H9 (cell line): ENCODE measurements around the gene UQCRC1. TPM values are rescaled to one million over a fixed set of nuclear protein-coding genes. Genes with fewer than 3 reads are reported as not detected.
A peak's percentile ranks its signal among the peaks of the same experiment; 100 is the strongest.

Experiments used
- DNase-seq: peaks from one replicate; pipeline ENCODE4 v3.0.0-alpha.2; 2017
- H2AFZ ChIP-seq: one replicate; pipeline ENCODE4 v1.6.1; 2013; ENCODE audit warnings: mild to moderate bottlenecking, low read length, control low read depth, moderate library complexity
- H2AK5ac ChIP-seq: 2 replicates; pipeline ENCODE4 v1.6.1; 2013; ENCODE audit warnings: low read length, control low read depth, mixed read lengths; ENCODE audit not compliant: insufficient read length
- H2BK120ac ChIP-seq: one replicate; pipeline ENCODE4 v1.6.1; 2013; ENCODE audit warnings: low read depth, mild to moderate bottlenecking, low read length, control low read depth, inconsistent platforms; ENCODE audit not compliant: poor library complexity, severe bottlenecking
- H2BK12ac ChIP-seq: 2 replicates; pipeline ENCODE4 v1.6.1; 2013; ENCODE audit warnings: low read length, control low read depth, mixed read lengths, low read depth; ENCODE audit not compliant: insufficient read length
- H2BK15ac ChIP-seq: 2 replicates; pipeline ENCODE4 v1.6.1; 2013; ENCODE audit warnings: low read depth, low read length, control low read depth
- H2BK20ac ChIP-seq: one replicate; pipeline ENCODE4 v1.6.1; 2013; ENCODE audit warnings: low read depth, mild to moderate bottlenecking, low read length, control low read depth, inconsistent platforms; ENCODE audit not compliant: poor library complexity, severe bottlenecking
- H2BK5ac ChIP-seq: 2 replicates; pipeline ENCODE4 v1.6.1; 2013; ENCODE audit warnings: low read length, control low read depth, mixed read lengths; ENCODE audit not compliant: insufficient read length
- H3K14ac ChIP-seq: 2 replicates; pipeline ENCODE4 v1.6.1; 2013; ENCODE audit warnings: low read length, control low read depth; ENCODE audit not compliant: insufficient read depth
- H3K18ac ChIP-seq: 2 replicates; pipeline ENCODE4 v1.6.1; 2013; ENCODE audit warnings: low read depth, mild to moderate bottlenecking, mixed read lengths, low read length, control low read depth; ENCODE audit not compliant: insufficient read length
- H3K23ac ChIP-seq: 2 replicates; pipeline ENCODE4 v1.6.1; 2013; ENCODE audit warnings: low read length, control low read depth, mixed read lengths, low read depth; ENCODE audit not compliant: insufficient read length
- H3K23me2 ChIP-seq: 2 replicates; pipeline ENCODE4 v1.6.1; 2013; ENCODE audit warnings: low read depth, mild to moderate bottlenecking, mixed read lengths, low read length, control low read depth; ENCODE audit not compliant: insufficient read length, poor library complexity, severe bottlenecking
- H3K27ac ChIP-seq: 2 replicates; pipeline ENCODE4 v1.5.1; 2013; ENCODE audit warnings: low read length, control low read depth, mixed read lengths, low read depth; ENCODE audit not compliant: insufficient read length
- H3K27me3 ChIP-seq: 2 replicates; pipeline ENCODE4 v1.6.1; 2013; ENCODE audit warnings: low read length, control low read depth, inconsistent platforms; ENCODE audit not compliant: insufficient read depth
- H3K4ac ChIP-seq: 2 replicates; pipeline ENCODE4 v1.6.1; 2013; ENCODE audit warnings: low read depth, mild to moderate bottlenecking, control low read depth, inconsistent platforms, low read length, moderate library complexity
- H3K4me1 ChIP-seq: 2 replicates; pipeline ENCODE4 v1.6.1; 2013; ENCODE audit warnings: low read length, control low read depth, inconsistent platforms; ENCODE audit not compliant: insufficient read depth
- H3K4me2 ChIP-seq: 2 replicates; pipeline ENCODE4 v1.6.1; 2013; ENCODE audit warnings: low read length, control low read depth, mixed read lengths; ENCODE audit not compliant: insufficient read length, insufficient read depth
- H3K56ac ChIP-seq: 2 replicates; pipeline ENCODE4 v1.6.1; 2013; ENCODE audit warnings: low read depth, mild to moderate bottlenecking, mixed read lengths, low read length, control low read depth; ENCODE audit not compliant: insufficient read length
- H3K79me1 ChIP-seq: 2 replicates; pipeline ENCODE4 v1.6.1; 2013; ENCODE audit warnings: low read depth, mild to moderate bottlenecking, moderate library complexity, low read length, control low read depth, inconsistent platforms; ENCODE audit not compliant: insufficient read depth, poor library complexity, severe bottlenecking
- H3K79me2 ChIP-seq: 2 replicates; pipeline ENCODE4 v1.6.1; 2013; ENCODE audit warnings: low read length, control low read depth, inconsistent platforms; ENCODE audit not compliant: insufficient read depth
- H3K9ac ChIP-seq: 2 replicates; pipeline ENCODE4 v1.6.1; 2013; ENCODE audit warnings: low read length, control low read depth, mixed read lengths; ENCODE audit not compliant: insufficient read length; ENCODE audit errors: extremely low read depth
- H3K9me3 ChIP-seq: one replicate; pipeline ENCODE4 v1.6.1; 2013; ENCODE audit warnings: low read depth, low read length, inconsistent platforms; ENCODE audit not compliant: control insufficient read depth
- H3T11ph ChIP-seq: one replicate; pipeline ENCODE4 v1.6.1; 2013; ENCODE audit warnings: mild to moderate bottlenecking, low read length, control low read depth, inconsistent platforms
- H4K20me1 ChIP-seq: one replicate; pipeline ENCODE4 v1.6.1; 2013; ENCODE audit not compliant: control insufficient read depth, insufficient read length, insufficient read depth
- H4K5ac ChIP-seq: 2 replicates; pipeline ENCODE4 v1.6.1; 2013; ENCODE audit warnings: low read depth, mild to moderate bottlenecking, mixed read lengths, low read length, control low read depth; ENCODE audit not compliant: insufficient read length
- H4K8ac ChIP-seq: replicated peaks from 2 replicates; pipeline ENCODE4 v1.6.1; 2013; ENCODE audit warnings: low read length, control low read depth, mixed read lengths, low read depth; ENCODE audit not compliant: insufficient read length
- H4K91ac ChIP-seq: 2 replicates; pipeline ENCODE4 v1.6.1; 2013; ENCODE audit warnings: low read depth, mild to moderate bottlenecking, moderate library complexity, mixed read lengths, low read length, control low read depth; ENCODE audit not compliant: insufficient read length
- H3K27ac Mint-ChIP-seq, 3 experiments: 2 replicates in 2 of 3; 3 replicates in 1 of 3; pipeline ENCODE4 v1.8.0; 2020 to 2021; ENCODE audit warnings: mixed read lengths in 3 of 3, mild to moderate bottlenecking in 1 of 3, moderate library complexity in 1 of 3
- H3K27me3 Mint-ChIP-seq: 2 replicates; pipeline ENCODE4 v1.8.0; 2021; ENCODE audit warnings: low read depth, mild to moderate bottlenecking, moderate library complexity, mixed read lengths
- H3K36me3 Mint-ChIP-seq, 3 experiments: 2 replicates in 2 of 3; 3 replicates in 1 of 3; pipeline ENCODE4 v1.8.0; 2020 to 2021; ENCODE audit warnings: low read depth in 3 of 3, mixed read lengths in 3 of 3; ENCODE audit not compliant: insufficient read depth in 1 of 3
- H3K4me1 Mint-ChIP-seq, 2 experiments: 2 replicates each; pipeline ENCODE4 v1.8.0; 2020; ENCODE audit warnings: mixed read lengths in 2 of 2
- H3K4me3 Mint-ChIP-seq, 2 experiments: 2 replicates in 1 of 2; 3 replicates in 1 of 2; pipeline ENCODE4 v1.8.0; 2020 to 2021; ENCODE audit warnings: mild to moderate bottlenecking in 2 of 2, mixed read lengths in 2 of 2, moderate library complexity in 1 of 2
- H3K9me3 Mint-ChIP-seq, 2 experiments: 2 replicates in 1 of 2; 3 replicates in 1 of 2; pipeline ENCODE4 v1.8.0; 2020; ENCODE audit warnings: mild to moderate bottlenecking in 2 of 2, mixed read lengths in 2 of 2, moderate library complexity in 1 of 2
- CTCF ChIP-seq: fragments of 200-600 bp; sonication (generic); conservative IDR thresholded peaks from 3 replicates; pipeline ENCODE4 v1.8.0; 2021; ENCODE audit warnings: antibody characterized with exemption, mild to moderate bottlenecking
- WGBS: extraction: QIAGEN DNeasy Blood & Tissue Kit; methylation state at CpG from one replicate; pipeline ENCODE4 v1.1.7; 2013; ENCODE audit warnings: missing lambda C conversion rate, low lambda C conversion rate, mixed read lengths; ENCODE audit not compliant: insufficient read length; ENCODE audit errors: extremely low coverage; 5-methylcytosine and 5-hydroxymethylcytosine counted together
- total RNA-seq: library from RNA; stranded (reverse); gene quantifications from 2 replicates; pipeline ENCODE4 v1.2.1, GENCODE V29; 2021

Gene UQCRC1
- total RNA-seq, 1 experiment from 2014 or later, result 285 TPM

GRCh38 chr3:48555231-48555948 is 54.1 kb downstream of the UQCRC1 start:
- peak overlapping the region; percentile 51 for H3K4me2 ChIP-seq
- H2BK20ac ChIP-seq, result no peak overlapping the region
- no peak overlapping the region for H3K27ac ChIP-seq
- H3K14ac ChIP-seq, result no peak overlapping the region
- no peaks in the 10 kb centered on the region for H3K9me3 ChIP-seq
- H2AFZ ChIP-seq, result no peak overlapping the region
- no peak overlapping the region for H4K91ac ChIP-seq
- peaks cover 2% of the 10 kb centered on the region; the same call in 1 of the 2 replicates for H3K79me2 ChIP-seq
- H3K4me1 Mint-ChIP-seq, result peaks cover 46 to 57% of the 10 kb centered on the region in 2 experiments
- no peak overlapping the region for H3T11ph ChIP-seq
- peak overlapping the region; percentile 83 to 90 for H3K4me3 Mint-ChIP-seq
- no CpG with 5 or more reads among the region's 10 CpGs for WGBS
- no peaks in the 10 kb centered on the region for H3K27me3 ChIP-seq
- H3K18ac ChIP-seq, result no peak overlapping the region
- peaks cover 1 to 29% (median 10%) of the 10 kb centered on the region in 3 experiments; a peak in 6 of 7 replicates for H3K36me3 Mint-ChIP-seq
- no peak for DNase-seq
- H3K56ac ChIP-seq, result no peak overlapping the region
- H3K27me3 Mint-ChIP-seq, result no peaks in the 10 kb centered on the region
- H2BK5ac ChIP-seq, result no peak overlapping the region
- H3K79me1 ChIP-seq, result no peaks in the 10 kb centered on the region
- no peak overlapping the region for H2BK15ac ChIP-seq
- no peak overlapping the region for H3K4ac ChIP-seq
- no peak for TF ChIP-seq CTCF
- no peaks in the 10 kb centered on the region for H4K20me1 ChIP-seq
- no peak overlapping the region for H4K8ac ChIP-seq
- peak overlapping the region in 2 of 3 experiments; percentile 77 to 79; a peak in 4 of 7 replicates for H3K27ac Mint-ChIP-seq
- peaks cover 12% of the 10 kb centered on the region; the same call in 1 of the 2 replicates for H3K4me1 ChIP-seq
- no peak overlapping the region for H3K23ac ChIP-seq
- H3K9me3 Mint-ChIP-seq, result no peaks in the 10 kb centered on the region
- H2BK12ac ChIP-seq, result no peak overlapping the region
- H3K23me2 ChIP-seq, result peaks cover 7% of the 10 kb centered on the region
- no peak overlapping the region for H4K5ac ChIP-seq
- H3K9ac ChIP-seq, result no peak overlapping the region
- no peak overlapping the region for H2BK120ac ChIP-seq
- H2AK5ac ChIP-seq, result no peak overlapping the region
